ENCODE measurements around the gene BTNL3. TPM values are rescaled to one million over a fixed set of nuclear protein-coding genes. Genes with fewer than 3 reads are reported as not detected.

Gene BTNL3
- total RNA-seq, 1 donor from 2014 or later: 0.34 TPM

- H3K4me1 Mint-ChIP-seq: peaks cover 6% of the 10 kb centered on the region
- no peak within 1 kb of the TSS for H3K27ac ChIP-seq
- no peak within 1 kb of the TSS for H3K4me3 ChIP-seq
- no peaks in the 10 kb centered on the region for H3K79me2 ChIP-seq (ENCODE audit: low read depth)
- TF ChIP-seq CTCF (IDR thresholded peaks at IDR 0.05): no peak
- no peaks in the 10 kb centered on the region for H3K36me3 Mint-ChIP-seq
- H3K4me3 Mint-ChIP-seq: no peak within 1 kb of the TSS
- H3K27ac Mint-ChIP-seq: no peak within 1 kb of the TSS
- no peaks in the 10 kb centered on the region for H3K9me3 Mint-ChIP-seq
- H3F3A ChIP-seq (ENCODE audit: low read depth): no peaks in the 10 kb centered on the region
- no peaks in the 10 kb centered on the region for H4K20me1 ChIP-seq (ENCODE audit: low read depth)
- no peaks in the 10 kb centered on the region for H3K9me3 ChIP-seq (ENCODE audit: low read depth)
- H3K27me3 Mint-ChIP-seq (ENCODE audit: insufficient read depth, low read depth): peaks cover 4% of the 10 kb centered on the region
- H3K27me3 ChIP-seq: peaks cover 59% of the 10 kb centered on the region
- H3K9ac ChIP-seq: no peak within 1 kb of the TSS
- no peak within 1 kb of the TSS for H3K4me2 ChIP-seq
- peaks cover 7% of the 10 kb centered on the region for H3K4me1 ChIP-seq
- H2AFZ ChIP-seq (replicated peaks): no peak within 1 kb of the TSS
- DNase-seq (ENCODE audit: low spot score): no peak
- H3K36me3 ChIP-seq: no peaks in the 10 kb centered on the region
Measured at GRCh38 chr5:181039931-181040630, 51.4 kb downstream of the BTNL3 start, which contains the start of gene BTNL9. Gene BTNL9, plus strand, starts transcription at chr5:181040266. Its CDS starts 5,224 bp downstream, at chr5:181045490.

DNA sequence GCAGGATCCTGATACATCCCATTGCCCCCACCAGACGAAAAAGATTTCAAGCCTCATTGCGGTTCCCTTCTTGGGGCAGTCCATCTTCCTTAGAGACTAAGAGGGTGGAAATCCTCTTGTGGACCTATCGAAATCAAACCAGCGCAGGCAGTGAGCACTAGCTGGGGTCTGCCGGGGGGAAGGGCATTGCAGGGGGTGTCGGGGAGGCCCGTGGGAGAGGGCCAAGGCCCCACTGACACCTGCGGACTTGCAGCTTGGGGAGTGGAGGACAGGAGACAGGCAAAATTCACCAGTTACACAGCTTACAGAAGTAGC lies 51.9 kb downstream of the BTNL3 start:
- DNase-seq (ENCODE audit: low spot score): no peak
- no peaks in the 10 kb centered on the region for H3K9me3 Mint-ChIP-seq
- Histone ChIP-seq H3K4me2 (no peak overlapping the region), H3K4me3 (no peak overlapping the region), H3F3A (ENCODE audit: low read depth) (no peaks in the 10 kb centered on the region), H4K20me1 (ENCODE audit: low read depth) (no peaks in the 10 kb centered on the region), H3K27ac (no peak overlapping the region), H3K79me2 (ENCODE audit: low read depth) (no peaks in the 10 kb centered on the region), H3K27me3 (peaks cover 64% of the 10 kb centered on the region), H3K9me3 (ENCODE audit: low read depth) (no peaks in the 10 kb centered on the region), H3K9ac (no peak overlapping the region), H3K36me3 (no peaks in the 10 kb centered on the region), H2AFZ (replicated peaks) (no peak overlapping the region), H3K4me1 (peaks cover 7% of the 10 kb centered on the region)
- TF ChIP-seq EZH2 (IDR thresholded peaks at IDR 0.05): no peak
- TF ChIP-seq CTCF (IDR thresholded peaks at IDR 0.05): no peak
- no peak for TF ChIP-seq EZH2phosphoT487 (IDR thresholded peaks at IDR 0.05)
- no peaks in the 10 kb centered on the region for H3K36me3 Mint-ChIP-seq
- no peak overlapping the region for H3K4me3 Mint-ChIP-seq
- H3K4me1 Mint-ChIP-seq: peaks cover 6% of the 10 kb centered on the region
- H3K27me3 Mint-ChIP-seq (ENCODE audit: insufficient read depth, low read depth): peaks cover 4% of the 10 kb centered on the region
- H3K27ac Mint-ChIP-seq: no peak overlapping the region

DNA sequence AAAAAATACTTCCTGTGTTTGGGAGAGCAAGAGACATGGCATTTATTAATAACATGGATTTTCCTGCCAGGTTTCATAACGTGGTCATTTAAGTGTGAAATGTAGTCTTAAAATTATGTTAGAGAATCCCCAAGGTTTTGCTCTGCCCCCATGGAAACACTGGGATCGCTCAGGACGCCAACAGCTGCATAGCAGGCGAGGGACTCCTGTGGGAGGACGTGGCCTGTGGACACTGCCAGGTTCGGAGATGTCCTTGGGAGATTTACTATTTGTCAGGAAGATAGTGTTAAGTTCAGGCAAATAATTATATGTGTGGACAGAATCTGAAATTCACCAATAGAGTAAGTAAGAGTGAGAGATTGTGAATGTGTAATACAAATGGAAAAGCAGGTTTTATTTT lies 52.4 kb downstream of the BTNL3 start:
- H3K27ac Mint-ChIP-seq: no peak overlapping the region
- no peaks in the 10 kb centered on the region for H3K79me2 ChIP-seq (ENCODE audit: low read depth)
- H3K27ac ChIP-seq: no peak overlapping the region
- H3K36me3 Mint-ChIP-seq: no peaks in the 10 kb centered on the region
- peaks cover 4% of the 10 kb centered on the region for H3K27me3 Mint-ChIP-seq (ENCODE audit: insufficient read depth, low read depth)
- H3K4me2 ChIP-seq: no peak overlapping the region
- no peak overlapping the region for H3K4me3 ChIP-seq
- no peaks in the 10 kb centered on the region for H3F3A ChIP-seq (ENCODE audit: low read depth)
- no peak overlapping the region for H2AFZ ChIP-seq (replicated peaks)
- no peaks in the 10 kb centered on the region for H4K20me1 ChIP-seq (ENCODE audit: low read depth)
- DNase-seq (ENCODE audit: low spot score): no peak
- H3K4me1 Mint-ChIP-seq: peaks cover 6% of the 10 kb centered on the region
- H3K4me1 ChIP-seq: peaks cover 6% of the 10 kb centered on the region
- no peaks in the 10 kb centered on the region for H3K9me3 Mint-ChIP-seq
- H3K27me3 ChIP-seq: peaks cover 68% of the 10 kb centered on the region
- no peak overlapping the region for H3K4me3 Mint-ChIP-seq
- TF ChIP-seq EZH2 (IDR thresholded peaks at IDR 0.05): no peak
- TF ChIP-seq EZH2phosphoT487 (IDR thresholded peaks at IDR 0.05): no peak
- no peak for TF ChIP-seq CTCF (IDR thresholded peaks at IDR 0.05)
- no peaks in the 10 kb centered on the region for H3K9me3 ChIP-seq (ENCODE audit: low read depth)
- no peaks in the 10 kb centered on the region for H3K36me3 ChIP-seq
- no peak overlapping the region for H3K9ac ChIP-seq
